NCI-H1105 treated with DMSO at 0.1 percent for 48 hours (cell line): ENCODE measurements around the gene TWF2.

Experiments used
- DNase-seq: peaks from one replicate; lab custom pipeline; 2025; lab: John Stamatoyannopoulos, UW

Gene TWF2

DNA sequence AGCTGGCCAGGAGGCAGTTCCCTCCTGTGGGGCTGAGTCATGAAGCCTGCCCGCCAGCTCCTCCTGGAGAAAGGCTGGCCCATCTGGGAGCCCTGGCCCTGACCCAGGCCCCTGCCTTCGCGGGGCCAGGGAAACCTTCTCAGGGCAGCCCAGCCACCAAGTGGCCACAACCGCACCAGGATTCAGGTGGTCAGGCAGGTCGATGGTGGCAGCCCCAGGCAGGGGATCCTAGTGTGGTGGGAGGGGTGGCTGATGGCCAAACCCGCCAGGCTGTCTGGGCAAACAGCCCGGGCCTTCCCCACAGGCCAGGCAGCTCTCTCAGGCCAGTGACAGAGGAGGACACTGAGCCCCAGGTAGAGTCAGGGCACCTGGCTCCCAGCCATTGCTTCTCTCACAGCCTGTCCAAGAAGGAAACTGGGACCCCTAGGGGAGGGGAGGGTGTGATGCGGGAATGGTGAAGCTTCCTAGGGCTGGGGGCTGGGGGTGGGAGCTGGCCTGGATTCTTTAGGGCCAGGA is 1.2 kb downstream of the TWF2 start:
- no peak for DNase-seq

DNA sequence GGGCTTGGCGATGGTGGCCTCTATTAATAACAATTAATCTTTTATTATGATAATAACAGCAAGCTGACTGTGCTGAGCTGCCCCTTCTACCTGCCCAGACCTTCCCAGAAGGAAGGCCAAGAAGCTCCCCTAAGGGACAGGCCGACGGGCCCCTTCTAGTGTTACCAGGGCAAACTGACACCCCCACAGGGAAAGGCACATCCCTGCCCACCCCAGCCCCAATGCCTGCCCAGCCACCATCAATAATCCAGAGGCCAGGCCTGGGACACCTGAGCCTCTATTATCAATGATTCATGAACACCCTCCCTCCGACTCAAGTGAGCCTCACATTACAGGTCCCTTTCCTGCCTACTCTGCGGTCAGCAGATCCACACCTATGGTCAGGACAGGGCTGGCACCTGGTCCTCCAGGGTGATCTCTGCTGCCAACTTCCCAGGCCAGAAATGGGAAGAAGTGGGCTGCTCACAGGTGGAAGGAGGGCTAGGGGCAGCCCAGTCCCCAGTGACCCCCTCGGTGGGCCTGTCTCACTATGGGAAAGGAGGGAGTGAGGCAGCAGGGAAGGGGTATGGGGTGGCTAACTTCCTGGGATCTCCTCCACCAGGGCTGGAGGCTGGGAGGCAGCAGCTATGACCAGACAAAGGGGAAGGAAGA is 1.8 kb downstream of the TWF2 start:
- DNase-seq, result no peak

DNA sequence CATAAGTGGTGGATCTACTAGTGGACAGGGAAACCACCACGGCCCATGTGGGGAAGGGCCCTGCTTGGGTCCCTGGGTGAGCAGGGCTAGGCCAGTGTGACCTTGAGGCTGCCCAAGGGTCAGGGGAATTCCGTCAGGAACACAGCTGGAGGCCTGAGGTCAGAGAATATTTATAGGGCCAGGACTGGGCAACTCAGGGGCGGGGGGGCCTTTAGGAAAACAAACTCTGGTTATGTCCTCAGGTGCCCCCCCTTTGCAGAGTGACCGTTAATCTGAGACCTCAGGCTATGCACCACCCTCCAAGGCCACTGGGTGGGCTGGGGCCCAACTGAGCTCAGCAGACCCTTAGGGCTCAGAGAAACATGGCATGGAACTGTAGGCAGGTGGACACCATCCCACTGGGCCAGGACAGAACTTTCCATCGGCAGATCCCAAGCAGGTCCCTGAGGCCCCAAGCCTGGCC is 2.5 kb downstream of the TWF2 start:
- DNase-seq, result no peak

DNA sequence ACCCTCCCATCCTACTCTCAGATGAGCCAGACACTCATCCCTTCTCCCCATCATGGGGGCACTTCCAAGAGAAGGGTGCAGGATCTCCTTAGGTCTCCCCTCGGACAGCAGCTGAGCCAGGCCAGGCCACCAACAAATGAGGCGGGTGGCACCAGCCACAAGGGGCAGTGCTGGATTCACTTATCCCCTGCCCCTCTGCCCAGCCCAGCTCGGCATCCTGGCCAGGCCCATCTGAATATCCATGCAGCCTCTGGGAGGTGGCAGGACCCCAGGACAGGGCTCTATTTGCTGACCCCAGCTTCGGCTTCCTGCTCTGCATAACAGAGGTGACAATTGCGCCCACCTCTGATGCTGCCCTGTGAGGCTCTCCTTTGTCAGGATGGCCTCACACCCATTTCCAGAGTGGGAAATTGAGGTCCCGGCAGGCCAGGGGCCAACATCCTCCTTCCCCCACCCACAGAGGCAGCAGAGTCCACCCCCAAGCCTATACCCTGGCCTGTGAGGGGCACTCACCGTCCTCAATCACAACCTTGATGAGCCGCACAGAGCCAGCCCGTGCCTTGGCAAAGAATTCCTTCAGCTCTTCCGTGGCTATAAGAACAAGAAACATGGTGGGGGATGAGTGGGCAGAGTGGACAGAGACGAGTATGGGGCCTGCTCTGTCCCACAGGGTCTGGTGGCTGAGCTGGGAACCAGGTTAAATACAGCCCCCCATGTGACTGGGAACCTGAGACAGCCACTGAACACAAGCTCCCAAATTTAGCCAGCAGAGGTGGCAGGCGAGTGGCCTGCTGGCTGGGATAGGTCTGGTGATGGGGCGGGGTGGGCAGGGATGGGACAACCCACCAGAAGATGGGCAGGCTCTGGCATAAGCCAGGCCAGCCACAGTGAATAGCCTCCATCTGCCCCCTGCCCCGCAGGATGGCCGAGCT is 4.2 kb downstream of the TWF2 start:
- no peak for DNase-seq

DNA sequence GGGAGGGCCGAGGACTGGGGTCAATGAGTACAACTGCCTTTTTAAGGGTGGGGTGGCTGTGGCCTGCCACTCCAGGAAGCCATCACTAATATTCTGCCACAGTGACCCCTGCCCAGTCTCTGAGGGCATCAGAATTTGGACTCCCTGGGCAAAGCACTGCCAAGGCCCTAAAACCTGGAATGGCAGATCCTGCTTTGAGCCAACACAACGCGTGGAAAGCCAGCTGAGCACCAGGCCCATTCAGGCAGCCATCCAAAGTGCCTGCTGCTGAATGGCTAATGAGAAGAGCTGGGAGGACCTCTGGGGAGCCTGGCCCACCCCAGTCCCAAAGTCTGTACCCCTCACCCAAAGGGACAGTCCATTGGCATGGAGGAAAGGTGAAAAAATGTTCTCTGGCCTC is 5.0 kb downstream of the TWF2 start:
- no peak for DNase-seq

DNA sequence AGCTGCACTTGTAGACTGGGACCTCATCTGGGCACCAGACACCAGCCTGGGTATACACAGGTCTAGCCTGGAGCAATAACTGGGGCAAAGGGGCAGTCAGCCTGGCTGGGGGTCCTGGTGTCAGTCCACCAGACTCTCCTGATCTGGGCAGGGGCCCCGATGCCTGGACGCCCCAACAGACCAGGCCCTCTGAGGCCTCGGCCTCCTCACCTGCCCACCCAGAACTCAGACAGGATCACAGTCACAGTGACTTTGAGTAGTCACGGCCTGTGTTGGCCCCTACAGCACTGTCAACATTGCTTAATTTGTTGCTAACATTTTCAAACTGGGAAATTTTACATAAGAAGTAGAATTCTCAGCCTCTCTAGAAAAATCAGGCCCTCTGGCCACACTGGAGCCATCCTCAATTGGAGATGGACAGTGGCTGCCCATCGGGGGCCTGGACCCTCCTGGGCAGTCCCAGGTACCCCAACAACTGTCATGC is 5.8 kb downstream of the TWF2 start:
- no peak for DNase-seq

DNA sequence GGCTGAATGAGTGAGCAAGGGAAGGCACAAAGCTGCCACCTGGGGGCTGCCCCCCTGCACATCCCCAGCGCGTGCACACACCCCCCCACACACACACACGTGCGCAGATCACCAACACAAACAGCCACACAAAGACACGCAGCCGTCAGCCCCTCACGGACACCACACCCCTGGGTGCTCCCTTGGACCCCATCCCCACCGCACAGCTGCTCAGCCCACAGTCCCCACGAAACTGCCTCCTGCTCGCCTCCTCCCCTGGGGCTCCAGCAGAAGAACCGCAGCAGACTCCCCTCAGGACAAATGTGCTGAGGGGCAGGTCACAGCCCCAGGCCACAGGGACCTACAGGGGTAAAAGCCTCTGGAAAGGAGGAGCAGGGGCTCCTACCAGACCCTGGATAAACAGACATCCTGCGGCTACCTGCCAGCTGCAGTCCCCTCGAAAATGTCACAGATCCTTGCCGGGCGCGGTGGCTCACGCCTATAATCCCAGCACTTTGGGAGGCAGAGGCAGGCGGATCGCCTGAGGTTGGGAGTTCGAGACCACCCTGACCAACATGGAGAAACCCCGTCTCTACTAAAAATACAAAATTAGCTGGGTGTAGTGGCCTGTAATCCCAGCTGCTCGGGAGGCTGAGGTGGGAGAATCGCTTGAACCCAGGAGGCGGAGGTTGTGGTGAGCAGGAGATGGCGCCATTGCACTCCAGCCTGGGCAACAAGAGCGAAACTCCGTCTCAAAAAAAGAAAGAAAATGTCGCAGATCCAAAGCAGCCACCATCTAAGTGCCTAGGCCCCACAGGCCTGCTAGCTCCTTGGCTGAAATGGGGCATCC is 6.5 kb downstream of the TWF2 start:
- no peak for DNase-seq

DNA sequence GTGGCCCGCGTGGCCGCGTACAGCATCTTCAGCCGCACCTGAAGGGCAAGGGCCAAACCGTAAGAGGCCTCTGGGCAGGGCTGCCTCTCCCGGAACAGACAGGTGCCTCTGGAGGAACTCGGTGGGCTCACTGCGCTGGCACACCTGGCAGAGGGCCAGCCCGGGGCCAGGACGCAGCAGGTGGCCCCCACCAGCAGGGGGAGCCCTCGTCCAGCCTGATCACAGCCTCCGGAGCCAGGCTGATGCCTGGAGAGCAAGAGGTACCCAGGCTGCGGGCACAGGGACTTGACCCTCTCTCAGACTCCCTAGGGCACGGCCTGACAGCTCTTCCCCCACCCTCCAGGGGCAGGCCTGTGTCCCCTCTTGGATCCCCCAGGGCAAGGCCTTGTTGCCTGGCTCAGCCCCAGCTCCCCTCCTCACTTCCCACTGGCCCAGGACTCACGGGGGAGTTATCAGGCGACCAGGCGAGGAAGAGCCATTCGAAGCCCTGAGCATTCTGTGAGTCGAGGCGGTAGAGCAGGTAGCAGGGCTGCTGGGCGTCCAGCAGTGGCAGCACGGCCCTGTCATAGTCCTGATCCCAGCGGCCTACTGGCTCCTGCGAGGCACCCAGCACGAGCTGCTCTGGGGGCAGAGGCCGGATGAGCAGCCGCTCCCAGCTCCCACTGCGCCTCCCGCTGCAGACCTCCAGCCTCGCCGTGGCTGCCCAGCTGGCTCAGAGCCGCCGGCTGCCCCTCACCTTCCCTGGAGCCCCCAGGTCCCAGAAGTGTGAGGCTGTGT is 7.3 kb downstream of the TWF2 start:
- peak; percentile 26 for DNase-seq

DNA sequence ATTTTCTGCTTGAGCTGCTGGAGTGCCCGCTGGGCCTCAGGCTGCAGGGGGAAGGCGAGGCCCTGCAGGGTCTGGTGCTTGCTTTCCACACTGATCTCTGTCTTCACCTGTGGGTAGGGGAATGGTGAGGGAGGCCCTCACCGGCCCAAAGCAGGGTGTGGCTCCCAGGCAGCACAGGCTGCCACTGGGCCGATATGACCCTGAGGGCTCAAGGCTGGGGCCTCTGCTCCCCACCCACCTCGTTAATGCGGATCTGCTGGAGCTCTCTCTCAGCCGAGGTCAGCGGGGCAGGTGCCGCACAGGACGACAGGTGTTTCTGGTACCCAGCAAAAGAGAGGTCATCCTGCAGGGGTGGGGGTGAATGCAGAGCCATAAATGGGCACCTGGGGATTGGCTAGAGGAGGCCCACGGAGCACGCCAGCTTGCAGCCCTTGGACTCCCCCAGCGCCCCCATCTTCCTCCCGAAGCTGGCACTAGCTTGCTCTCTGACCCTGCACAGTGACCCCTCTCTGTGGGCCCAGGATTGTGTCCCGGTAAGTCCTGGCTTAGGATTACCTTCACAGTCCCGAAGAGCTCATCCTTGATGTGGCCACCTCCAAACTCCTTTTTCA is 8.0 kb downstream of the TWF2 start:
- DNase-seq, result no peak

DNA sequence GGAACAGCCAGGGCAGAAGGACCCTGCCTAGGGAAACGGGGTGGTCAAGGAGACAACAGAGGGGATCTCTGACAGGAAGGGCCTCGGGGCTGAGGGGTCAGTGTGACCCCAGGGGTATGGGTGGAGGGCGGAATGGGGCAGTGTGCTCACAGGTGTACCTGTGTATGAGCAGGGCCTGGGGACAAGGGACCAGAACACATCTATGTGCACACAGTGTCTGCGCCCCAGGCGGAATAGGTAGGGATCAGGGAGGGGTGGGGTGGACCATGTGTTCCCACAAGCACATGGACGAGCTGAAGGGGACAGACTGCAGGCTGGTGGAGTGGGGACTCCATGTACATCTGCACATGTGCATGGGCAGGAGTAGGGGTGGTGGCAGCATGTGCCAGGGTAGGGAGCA is 8.5 kb downstream of the TWF2 start:
- DNase-seq, result no peak

DNA sequence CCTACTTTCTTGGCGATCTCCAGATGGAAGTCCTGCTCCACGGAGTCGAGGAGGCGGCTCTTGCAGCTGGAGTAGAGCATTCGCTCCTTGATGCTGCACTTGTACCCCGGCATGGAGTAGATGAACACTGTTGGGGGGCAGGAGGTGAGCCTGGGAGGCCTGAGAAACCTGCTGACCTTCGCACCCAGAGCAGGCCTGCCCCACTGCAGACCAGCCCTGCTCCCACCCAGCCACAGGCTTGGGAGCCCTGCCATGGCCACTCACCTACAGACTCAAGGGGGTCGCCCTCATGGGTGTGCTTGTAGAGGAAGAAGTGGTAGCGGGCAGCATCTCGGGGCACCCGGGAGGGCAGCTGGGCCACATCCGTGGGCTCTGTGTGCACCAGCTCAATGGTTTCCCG is 9.3 kb downstream of the TWF2 start:
- DNase-seq, result no peak

DNA sequence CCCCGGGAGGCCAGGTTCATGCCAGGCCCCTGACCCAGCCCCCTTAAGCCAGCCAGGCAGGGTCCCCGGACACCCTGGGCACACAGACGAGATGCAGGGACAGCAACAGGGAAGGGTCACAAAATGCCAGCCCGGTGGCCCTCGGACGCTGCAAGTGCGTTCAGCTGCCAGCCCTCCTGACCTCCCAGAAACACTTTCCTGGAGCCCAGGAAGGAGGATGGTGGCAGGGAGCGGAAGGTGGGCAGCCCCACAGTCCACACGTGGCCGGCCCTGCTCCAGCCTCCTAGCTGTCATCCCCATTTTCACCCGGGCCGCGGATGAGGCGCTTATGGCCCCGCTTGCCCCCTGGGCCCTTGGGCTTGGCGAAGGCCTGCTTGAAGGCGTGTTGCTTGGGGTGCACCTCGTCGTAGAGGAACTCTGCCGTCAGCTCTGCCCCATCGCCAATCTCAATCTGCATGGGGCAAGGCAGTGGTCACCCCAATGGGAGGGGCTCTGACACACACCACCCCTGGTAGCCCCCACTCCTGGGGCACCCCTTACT is 10.1 kb downstream of the TWF2 start:
- no peak for DNase-seq

DNA sequence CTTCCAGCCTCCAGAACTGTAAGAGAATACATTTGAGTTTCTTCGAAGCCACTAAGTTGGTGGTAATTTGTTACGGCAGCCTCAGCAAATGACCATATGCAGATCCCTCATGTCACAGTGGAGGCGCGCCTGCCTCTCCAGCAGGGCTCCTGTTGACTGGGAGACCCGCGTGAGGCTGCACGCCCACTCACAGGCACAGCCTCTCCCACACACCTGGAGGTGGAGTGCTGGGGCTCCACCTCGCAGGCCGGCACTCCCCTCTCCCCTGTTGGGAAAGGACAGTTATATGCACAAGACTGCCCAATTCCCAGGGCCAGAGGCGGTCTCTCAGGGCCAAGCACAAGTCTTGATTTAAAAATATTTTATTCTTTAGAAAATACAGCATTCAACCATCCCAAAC is 10.7 kb downstream of the TWF2 start:
- no peak for DNase-seq

DNA sequence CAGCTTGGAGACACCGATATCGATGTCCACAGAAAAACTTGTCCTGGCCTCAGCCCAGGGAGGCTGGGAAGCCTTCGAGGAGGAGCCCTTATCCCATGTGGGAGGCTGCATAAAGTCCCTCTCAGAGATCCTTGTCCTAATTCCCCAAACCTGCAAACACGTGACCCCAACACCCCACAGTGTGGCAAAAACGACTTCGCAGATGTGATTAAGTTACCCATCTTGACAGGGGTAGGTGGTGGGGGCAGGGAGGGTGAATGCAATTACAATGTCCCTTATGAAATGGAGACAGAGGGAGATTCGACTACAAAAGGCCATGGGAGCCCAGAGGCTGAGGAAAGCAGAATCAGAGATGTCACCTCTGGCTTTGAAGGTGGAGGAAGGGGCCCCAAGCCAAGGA is 11.2 kb downstream of the TWF2 start:
- DNase-seq, result no peak

DNA sequence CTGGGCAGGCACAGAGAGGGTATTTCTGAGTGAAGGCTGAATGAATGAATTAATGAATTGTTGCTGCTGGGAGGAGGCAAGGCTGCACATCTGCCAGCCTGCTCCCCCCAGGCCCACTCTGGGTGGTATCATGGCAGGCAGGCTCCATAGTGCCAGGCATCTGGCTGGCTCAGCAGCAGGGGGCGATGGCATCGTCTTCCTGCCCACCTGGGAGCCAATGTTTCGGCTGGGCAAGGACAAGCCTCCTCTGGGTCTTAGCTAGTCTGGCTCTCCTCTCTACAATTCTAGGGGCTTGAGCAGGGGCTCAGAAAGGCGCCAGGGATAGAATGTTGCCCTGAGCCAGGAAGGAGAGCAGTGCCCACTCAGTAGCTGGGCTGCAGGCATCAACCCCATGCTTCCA is 11.8 kb downstream of the TWF2 start:
- DNase-seq, result no peak

DNA sequence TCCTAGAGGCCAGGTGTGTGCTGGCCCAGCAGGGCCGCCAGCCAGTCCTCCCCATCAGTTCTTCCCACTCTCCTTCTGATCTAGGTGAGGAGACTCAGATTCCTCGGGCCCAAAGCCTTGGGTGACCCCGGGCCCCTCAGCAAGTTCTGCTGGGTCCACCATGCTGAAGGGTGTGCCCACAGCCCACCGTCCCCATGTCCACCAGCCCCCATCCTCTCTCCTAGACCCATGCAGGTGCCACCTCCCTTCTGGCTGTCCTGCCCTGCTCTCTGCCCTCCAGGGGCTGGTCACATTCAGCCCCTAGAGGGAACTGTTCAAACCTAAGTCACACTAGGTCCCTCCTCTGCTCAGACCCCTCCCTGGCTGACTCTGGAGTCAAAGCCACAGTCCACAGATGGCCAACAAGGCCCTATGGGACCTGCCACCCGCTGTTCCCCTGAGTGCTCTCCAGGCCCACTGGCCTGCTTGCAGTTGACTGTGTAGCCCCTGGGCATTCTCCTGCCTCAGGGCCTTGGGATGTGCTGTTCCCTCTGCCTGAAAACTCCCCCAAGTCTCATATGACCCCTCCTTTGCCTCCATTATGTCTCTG is 12.6 kb downstream of the TWF2 start:
- DNase-seq, result no peak

DNA sequence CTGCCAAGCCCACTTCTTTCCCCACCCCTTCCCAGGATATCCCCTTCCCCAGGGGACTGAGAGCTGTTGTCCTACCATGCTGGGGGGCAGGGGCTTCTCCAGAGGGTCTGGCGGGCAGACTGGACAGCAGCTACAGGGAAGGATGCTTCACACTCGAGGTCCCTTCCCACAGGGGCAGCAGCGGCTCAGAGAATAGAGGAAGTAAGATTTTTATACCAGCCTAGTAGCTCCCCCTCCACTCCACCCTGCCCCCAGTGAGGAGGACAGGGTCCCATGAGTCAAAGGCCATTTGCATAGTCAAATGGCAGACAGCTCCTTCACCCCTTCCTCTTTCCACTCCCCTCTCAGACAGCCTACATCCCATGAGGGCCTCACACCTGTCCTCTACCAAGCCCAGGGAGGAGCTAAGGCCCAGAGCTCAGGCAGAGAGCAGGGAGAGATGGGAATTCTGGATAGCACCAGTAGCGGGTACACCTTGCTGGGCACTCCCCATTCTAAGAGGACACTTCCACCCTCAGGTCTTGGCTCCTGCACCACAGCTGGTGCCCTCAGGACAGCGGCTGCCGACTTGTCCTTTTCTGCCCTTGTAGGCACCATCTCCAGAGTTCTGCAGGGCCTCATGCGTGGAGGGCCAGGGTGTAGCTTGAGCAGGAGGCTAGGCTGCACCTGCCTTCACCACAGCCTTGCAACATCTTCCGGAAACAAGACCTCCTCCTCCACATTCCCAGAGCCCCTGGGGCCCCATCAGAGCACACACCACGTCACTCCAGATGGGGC is 13.3 kb downstream of the TWF2 start, which contains the start of gene TLR9:
Gene TLR9, minus strand, starts transcription at position 194 of the 777 bp plus-strand sequence. Its CDS starts 116 bp downstream, at position 78.
- DNase-seq, result no peak

DNA sequence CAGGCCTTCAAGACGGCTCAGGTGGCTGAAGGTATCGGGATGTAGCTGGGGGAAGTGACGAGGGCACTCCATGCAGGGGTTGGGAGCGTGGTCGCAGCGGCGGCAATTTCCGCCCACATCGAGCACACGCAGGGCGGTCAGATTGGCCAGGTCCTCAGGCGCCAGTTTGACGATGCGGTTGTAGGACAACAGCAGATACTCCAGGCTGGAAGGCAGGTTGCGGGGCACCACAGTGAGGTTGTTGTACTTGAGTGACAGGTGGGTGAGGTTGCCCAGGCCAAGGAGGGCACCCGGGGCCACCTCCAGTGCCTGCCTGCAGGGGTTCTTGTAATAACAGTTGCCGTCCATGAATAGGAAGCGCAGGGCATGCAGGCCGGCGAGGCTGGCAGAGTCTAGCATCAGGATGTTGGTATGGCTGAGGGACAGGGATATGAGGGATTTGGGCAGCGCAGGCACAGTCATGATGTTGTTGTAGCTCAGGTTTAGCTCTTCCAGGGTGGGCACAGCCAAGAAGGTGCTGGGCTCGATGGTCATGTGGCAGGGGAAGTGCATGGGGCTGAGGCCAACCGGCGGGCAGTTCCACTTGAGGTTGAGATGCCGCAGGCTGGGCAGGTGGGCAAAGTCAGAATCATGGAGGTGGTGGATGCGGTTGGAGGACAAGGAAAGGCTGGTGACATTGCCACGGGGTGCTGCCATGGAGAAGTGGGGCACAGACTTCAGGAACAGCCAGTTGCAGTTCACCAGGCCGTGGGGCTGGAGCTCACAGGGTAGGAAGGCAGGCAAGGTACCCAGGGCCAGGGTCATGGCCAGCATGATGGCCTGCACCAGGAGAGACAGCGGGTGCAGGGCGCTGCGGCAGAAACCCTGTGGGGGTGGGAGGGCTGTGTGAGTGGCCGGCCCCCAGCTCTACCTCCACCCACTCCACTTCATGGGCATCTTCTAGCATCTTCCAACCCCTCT is 15.2 kb downstream of the TWF2 start:
- no peak for DNase-seq
